Adipose tissue (tissue), 3 donors: ENCODE results near the gene RNF126. TPM values are rescaled to one million over a fixed set of nuclear protein-coding genes. Genes with fewer than 3 reads are reported as not detected.
A peak's percentile ranks its signal among the peaks of the same experiment; 100 is the strongest.
"Not testable (repeated sequence)": the region's sequence is repeated elsewhere in the genome, so short reads cannot be mapped to it uniquely, and the experiment has no call there.

Source experiments
- H3K27ac ChIP-seq: one replicate; pipeline ENCODE4 v1.5.1; 2013; ENCODE audit warnings: low read depth, low read length
- WGBS, 3 donors: extraction: QIAGEN DNeasy Blood & Tissue Kit; methylation state at CpG; one replicate each; pipeline ENCODE4 v1.1.7; 2013; 5-methylcytosine and 5-hydroxymethylcytosine counted together
- polyA plus RNA-seq, 3 donors: library from polyadenylated mRNA; stranded (reverse); fragments of 200-250 nt; gene quantifications; one replicate each; pipeline ENCODE4 v1.2.3, GENCODE V29; 2013
- donor health status: healthy with polysubstance abuse.
- donor health status: Bipolar disorder and iron deficiency.
- donor health status: healthy.

Gene RNF126
- polyA plus RNA-seq: 10 to 100 TPM; 19.1 to 50.0 (median 24.8) TPM

DNA sequence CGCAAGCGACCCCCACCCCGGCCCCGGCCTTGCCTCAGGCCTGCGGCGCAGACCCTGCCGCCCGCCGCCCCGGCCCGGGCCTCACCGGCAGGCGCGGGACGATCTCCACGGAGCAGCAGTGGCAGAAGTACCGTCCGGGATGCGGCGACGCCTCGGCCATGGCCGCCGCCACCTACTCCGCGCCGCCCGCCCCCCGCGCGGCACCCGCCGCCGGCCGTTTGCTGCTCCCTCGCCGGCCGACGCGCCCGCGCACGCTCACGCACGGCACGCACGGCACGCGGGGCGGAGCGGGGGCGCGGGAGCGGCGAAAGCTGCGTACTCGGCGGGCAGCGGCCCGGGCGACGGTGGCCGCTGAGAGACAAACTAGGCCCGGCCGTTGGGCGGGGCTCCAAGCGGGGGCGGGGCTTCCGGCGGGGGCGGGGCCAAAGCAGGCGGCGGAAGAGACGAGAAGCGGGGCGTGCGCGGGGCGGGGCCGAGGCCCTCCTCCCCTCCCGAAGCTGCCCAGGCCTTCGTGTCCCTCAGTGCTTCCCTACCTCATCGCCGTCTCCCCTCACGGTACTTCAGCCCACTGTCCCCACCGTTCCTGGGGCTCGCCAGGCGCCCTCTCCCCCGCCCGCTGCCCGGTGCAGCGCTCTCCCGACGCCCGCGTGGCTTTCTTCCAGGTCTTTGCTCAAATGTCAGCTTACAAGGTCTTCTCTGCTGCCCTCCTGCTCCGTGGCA, at the start of gene RNF126:
RNF126 (minus strand) TSS at position 253 of the 720 bp plus-strand sequence; CDS start at position 160, 93 bp downstream.
- H3K27ac ChIP-seq: peak within 1 kb of the TSS; percentile 55
- 1% methylated on average over 63 to 97 of the region's 97 CpGs for WGBS, 3 donors

DNA sequence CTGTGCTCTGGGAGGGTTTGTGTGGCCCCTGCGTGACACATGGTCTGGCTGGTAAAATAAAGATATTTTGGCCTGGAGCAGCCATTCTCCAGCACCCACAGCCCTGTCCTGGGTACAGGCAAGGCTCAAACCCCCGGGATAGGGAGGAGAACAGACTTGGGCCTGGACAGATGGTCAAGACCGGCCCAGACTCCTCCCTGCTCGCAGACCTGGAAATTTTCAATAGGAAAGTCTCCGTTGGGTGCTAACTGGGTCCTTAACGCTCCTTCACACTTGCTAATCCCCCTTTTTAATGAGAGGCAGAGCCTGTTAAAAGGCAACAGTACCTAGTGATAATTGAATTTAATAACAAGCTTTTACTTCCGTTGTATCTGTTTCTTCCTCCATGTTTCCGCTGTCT, 48.2 kb upstream of the RNF126 start:
- 82% methylated on average over 8 of the region's 8 CpGs for WGBS, 3 donors
- H3K27ac ChIP-seq: no peak overlapping the region

DNA sequence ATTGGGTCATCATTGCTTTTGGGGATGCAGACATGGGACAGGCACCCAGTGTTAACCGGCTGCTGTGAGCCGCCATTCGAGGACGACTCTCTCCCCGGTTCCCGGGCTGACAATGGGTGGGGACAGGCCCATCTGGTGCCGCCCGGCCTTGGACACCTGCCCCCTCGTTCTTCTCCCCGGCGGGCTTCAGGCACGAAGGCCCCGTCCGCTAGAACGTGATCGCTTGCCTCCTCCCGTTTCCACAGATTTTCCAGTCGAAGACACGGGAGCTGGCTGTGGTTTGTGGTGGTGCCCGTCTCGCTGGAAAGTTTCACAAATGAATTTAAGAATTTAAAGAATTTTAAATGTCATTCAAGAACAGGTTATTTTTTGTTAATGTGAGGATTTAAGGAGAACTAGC, 47.8 kb upstream of the RNF126 start:
- 44 to 69% (median 56%) methylated on average over 21 of the region's 21 CpGs for WGBS, 3 donors
- H3K27ac ChIP-seq: no peak overlapping the region

DNA sequence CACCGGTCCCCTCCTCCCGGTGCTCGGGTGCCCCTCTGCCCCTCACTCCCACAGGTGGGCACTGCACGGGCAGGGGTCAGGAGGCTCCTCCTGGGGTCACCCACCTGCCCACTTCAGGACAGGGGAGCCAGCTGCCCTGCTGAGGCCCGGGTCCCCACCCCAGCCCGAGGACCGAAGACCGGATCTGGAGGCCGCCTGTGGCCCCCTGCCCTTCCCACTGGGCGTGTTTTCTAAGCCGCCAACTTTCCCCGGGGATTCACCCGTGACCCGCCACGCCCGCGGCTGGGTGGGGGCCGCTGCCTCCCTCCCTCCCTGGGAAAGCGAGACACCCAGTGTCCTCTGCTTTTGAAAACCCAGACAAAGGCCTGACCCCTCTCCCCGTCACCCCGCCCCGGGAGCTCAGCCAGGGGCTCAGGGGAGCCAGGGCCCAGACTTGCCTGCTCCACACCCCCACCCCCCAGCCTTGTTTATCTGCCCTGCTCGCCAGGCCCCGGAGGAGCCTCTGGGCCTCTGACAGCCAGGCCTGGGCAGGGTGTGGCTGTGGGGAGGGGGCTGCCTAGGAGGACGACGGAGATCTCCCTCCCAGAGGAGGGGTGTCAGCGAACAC, 47.1 kb upstream of the RNF126 start:
- 13 to 32% (median 21%) methylated on average over 22 to 27 of the region's 27 CpGs for WGBS, 3 donors

DNA sequence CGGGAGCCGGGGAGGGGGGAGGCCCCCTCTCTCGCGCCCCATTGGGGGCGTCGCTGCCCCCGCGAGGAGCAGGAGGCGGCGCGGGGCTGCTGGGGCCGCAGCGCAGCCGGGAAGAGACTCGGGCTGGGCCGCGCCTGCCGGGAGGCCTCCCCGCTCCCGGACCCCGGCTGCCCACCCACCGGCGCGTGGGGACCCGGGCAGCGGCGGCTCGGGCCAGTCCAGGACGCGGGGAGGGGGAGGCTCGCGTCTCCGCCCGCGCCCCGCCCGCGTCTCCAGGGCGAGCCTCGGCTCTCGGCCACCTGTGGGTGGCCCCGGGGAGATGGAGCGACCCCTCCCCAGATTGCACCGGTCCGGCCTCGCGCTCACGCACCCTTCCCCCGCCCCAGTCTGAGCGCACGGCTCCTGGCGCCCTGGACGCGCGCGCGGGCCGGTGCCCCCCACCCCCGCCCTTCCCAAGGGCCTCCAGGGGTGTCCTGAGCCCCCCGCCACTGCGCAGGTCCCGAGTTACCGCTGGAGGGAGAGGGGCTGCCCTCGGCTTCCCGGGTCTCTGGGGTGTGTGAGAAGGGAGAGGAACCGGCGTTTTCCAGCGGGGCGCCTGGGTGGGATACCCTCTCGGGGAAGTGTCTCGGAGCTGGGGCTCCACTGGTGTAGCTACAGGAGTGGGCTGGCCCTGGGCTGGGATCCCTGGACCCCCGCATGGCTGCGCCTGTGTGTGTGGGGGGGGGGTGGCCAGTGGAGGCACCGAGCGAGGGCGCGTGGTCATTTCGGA, 46.4 kb upstream of the RNF126 start:
- WGBS, 3 donors: 2 to 9% (median 6%) methylated on average over 32 to 78 of the region's 78 CpGs

More for the DNA sequence above, 47.1 kb upstream of the RNF126 start:
- no peak overlapping the region for H3K27ac ChIP-seq

DNA sequence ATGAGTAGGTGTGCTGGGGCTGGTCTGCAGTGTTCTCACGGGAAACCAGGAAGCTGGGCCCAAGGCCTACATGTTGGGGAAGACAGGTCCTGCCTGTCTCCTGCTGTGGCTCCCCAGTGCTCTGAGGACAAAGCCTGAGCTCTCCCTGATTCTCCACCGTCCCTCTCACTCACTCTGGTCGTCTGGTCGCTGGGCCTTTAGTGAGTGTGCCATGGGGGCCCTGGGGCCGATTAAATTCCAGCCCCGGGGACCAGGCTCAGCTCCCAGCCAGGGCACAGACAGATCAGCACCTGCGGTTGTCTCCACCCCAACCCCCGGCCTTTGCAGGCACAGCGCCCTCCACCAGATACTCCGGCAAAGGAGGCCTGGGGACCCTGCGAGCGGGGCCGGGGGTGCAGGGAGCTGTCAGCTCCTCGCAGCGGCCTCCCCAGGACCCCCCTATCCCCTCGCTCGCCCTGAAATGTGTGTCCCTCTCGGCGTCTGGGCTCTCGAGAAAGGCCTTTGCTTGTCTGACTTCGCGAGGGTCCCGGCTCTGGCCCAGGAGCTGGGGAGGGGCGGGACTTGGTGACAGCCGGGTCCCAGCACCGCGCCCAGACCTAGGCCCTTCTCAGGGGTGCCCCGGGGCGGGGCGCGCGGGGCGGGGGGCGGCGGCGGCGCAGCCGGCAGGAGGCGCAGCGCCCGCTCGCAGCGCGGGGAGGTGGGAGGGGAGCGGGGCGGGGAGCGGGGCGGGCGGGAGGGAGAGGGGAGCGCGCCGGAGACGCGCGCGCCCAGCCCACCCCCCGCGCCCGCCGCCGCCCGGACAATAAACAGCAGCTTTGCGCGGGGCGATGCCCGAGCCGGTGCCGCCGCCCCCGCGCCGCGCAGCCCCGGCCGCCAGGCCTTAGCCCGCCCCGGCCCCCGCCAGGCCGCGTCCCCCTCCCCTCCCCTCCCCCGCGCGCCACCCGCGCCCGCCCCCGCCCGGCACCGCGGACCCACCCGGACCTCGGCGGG, 45.4 kb upstream of the RNF126 start, which contains the start of gene PALM:
PALM (plus strand) TSS at position 782 of the 990 bp plus-strand sequence. CDS start 212 bp downstream, outside the sequence.
- H3K27ac ChIP-seq: no peak within 1 kb of the TSS
- 10 to 19% (median 10%) methylated on average over 32 to 62 of the region's 93 CpGs for WGBS, 3 donors

More for the DNA sequence above, 46.4 kb upstream of the RNF126 start:
- H3K27ac ChIP-seq: no peak overlapping the region

DNA sequence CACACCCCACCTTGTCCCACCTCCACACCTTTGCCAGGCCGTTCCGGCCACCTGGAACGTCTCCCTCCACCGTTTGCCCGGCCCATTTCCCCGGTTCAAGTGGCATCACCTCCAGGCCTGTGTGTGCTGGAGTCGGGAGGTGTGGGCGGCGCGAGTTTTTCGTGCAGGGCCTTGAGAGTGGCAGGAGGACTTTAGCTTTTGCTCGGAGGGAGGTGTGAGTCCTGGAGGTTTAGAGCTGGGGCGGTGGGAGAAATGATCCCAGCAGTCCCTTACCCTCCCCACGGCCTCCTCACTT, 41.4 kb upstream of the RNF126 start:
- WGBS, 3 donors: 25 to 45% (median 31%) methylated on average over 14 of the region's 14 CpGs
- no peak overlapping the region for H3K27ac ChIP-seq

DNA sequence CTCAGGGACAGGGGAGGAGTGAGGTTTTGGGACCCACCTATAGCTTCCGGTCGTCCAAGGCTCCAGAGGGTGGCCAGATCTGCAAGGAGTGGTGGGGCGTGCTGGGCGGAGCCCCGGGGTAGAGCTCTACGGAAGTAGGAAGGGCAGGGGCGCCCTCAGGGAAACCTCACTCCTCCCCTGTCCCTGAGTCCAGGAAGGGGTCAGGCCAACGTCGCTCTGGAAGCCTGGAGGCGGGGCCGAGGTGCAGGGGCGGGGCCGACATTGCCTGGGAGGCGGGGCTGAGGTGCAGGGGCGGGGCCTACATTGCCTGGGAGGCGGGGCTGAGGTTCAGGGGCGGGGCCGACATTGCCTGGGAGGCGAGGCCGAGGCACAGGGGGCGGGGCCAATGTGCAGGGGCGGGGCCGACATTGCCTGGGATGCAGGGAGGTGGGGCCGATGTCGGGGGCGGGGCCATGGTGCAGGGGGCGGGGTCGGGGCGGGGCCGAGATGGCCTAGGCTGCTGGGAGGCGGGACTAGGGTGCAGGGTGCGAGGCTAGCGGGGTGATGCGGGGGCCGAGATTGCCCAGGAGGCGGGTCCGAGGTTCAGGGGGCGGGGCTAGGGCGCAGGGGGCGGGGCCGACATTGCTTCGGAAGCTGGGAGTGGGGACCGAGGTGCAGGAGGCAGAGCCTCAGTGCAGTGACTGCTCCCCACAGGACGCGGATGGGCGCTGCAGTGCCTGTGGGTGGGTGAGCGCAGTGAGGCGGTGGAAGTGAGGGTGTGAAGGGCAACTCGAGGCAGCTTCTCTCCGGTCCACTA, 40.8 kb upstream of the RNF126 start:
- no peak overlapping the region for H3K27ac ChIP-seq
- 7% methylated on average over 29 to 50 of the region's 50 CpGs for WGBS, 3 donors

DNA sequence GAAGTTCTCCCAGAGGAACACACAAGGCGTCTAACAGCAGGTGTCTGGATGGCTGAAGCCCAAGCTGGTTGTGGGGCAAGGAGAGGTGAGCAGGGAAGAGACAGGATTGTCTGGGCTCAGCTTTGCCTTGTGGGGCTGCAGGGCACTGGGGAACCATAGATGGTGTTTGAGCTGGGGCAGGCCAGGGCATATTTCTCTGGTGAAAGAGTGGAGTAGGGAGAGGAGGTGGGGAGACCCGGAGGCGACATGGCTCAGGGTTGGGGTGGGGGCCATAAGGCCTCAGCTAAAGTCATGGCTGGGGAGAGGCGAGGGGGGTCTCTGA, 40.3 kb upstream of the RNF126 start:
- H3K27ac ChIP-seq: no peak overlapping the region
- 22 to 54% (median 28%) methylated on average over 4 of the region's 4 CpGs for WGBS, 3 donors

DNA sequence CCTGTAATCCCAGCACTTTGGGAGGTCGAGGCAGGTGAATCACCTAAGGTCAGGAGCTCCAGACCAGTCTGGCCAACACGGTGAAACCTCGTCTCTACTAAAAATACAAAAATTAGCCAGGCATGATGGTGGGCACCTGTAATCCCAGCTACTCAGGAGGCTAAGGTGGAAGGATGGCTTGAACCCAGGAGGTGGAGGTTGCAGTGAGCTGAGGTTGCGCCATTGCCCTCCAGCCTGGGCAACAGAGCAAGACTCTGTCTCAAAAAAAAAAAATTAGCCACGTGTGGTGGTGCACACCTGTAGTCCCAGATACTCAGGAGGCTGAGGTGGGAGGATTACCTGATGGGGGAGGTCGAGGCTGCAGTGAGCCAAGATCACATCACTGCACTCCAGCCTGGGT, 39.8 kb upstream of the RNF126 start:
- not testable (repeated sequence) for H3K27ac ChIP-seq
- WGBS, 3 donors: 64 to 81% (median 70%) methylated on average over 6 of the region's 6 CpGs

DNA sequence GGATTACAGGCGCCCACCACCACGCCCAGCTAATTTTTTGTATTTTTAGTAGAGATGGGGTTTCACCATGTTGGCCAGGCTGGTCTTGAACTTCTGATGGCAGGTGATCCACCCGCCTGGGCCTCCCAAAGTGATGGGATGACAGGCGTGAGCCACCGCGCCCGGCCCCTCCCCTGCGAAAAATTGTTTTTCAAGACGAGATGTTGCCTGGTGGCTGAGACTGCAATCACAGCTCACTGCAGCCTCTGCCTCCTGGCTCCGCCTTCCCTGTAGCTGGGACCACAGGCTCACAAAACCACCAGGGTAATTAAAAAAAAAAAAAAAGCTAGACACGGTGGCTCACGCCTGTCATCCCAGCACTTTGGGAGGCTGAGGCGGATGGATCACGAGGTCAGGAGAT, 36.9 kb upstream of the RNF126 start:
- H3K27ac ChIP-seq: not testable (repeated sequence)
- 61 to 66% (median 61%) methylated on average over 11 to 13 of the region's 14 CpGs for WGBS, 3 donors

DNA sequence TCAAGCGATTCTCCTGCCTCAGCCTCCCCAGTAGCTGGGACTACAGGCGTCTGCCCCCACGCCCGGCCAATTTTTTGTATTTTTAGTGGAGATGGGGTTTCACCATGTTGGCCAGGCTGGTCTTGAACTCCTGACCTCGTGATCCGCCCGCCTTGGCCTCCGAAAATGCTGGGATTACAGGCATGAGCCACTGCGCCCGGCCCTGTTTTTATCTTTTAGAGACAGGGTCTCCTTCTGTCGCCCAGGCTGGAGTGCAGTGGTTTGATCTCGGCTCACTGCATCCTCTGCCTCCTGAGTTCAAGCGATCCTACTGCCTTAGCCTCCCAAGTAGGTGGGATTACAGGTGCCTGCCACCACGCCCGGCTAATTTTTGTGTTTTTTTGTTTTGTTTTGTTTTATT, 35.5 kb upstream of the RNF126 start:
- not testable (repeated sequence) for H3K27ac ChIP-seq
- WGBS, 3 donors: 81 to 93% (median 92%) methylated on average over 15 of the region's 15 CpGs

DNA sequence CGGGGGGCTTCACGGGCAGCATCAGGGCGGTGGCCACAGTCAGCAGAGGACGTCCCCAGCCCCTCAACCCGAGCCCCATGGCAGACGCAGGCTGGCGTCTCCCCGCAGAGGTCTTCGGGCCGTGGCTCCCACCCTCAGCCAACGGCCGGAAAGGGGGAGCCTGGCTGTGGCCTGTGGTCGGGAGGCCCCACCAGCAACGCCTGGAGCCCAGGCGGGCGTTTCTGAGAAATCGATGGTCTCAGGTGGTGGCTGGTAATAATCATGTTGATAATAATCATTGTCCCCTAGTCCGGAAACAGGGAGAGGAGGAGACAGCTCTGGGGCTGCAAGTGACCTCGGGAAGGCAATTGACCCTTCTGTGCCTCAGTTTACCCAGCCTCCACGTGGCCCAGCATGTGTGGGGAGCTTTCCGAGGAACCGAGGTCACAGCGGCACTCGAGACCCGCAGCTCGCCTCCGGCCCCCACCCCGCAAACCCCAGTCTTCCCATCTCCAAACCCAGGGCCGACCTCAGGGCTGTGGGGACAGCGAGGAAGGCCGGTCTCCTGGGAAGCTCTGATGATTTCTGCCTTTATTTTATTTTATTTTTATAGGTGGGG, 32.4 kb upstream of the RNF126 start, which contains the start of gene PRSS57:
PRSS57 (minus strand) TSS at position 101 of the 598 bp plus-strand sequence; CDS start at position 79, 22 bp downstream.
- whole genome bisulfite sequencing, 3 donors: 30 to 68% (median 51%) methylated on average over 26 to 31 of the region's 31 CpGs
- no peak within 1 kb of the TSS for H3K27ac ChIP-seq

DNA sequence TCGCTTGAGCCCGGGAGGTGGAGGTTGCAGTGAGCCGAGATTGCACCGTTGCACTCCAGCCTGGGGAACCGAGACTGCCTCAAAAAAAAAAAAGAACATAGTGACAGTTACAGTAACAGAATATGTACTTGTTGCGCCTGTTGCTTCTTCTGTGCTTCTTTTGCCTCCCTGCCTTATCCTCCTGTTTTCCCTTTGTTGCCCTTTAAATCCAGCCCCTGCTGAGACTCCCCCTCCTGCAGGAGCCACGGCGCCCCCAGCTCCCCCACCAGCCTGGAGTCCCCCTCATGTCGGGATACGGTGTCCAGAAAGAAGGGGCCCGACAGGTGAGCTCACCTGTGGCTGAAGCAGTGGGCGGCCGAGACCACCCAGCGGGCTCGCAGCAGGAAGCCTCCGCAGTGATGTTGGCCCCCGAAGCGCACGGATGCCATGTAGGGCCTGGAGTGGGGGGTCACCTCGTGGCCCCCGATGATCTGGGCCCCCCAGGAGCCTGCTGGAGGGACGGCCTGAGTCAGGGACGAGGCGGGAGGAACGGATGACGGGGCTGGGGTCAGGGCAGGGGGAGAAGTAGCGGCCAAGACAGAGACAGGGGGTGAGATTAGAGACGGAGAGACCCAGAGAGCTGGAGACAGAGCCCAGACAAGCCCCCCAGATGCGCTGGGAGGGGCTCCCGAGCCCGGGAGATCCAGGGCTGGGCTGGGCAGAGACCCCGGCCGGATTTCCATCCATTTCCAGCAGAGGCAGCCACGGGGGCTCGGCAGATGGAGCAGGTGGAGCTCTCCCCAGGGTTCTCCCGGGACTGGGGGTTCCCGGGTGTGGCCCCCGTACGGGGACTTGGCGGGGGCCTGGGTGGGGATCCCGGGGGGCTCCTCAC, 31.7 kb upstream of the RNF126 start:
- H3K27ac ChIP-seq: no peak overlapping the region
- 27 to 32% (median 27%) methylated on average over 40 to 41 of the region's 41 CpGs for WGBS, 3 donors

DNA sequence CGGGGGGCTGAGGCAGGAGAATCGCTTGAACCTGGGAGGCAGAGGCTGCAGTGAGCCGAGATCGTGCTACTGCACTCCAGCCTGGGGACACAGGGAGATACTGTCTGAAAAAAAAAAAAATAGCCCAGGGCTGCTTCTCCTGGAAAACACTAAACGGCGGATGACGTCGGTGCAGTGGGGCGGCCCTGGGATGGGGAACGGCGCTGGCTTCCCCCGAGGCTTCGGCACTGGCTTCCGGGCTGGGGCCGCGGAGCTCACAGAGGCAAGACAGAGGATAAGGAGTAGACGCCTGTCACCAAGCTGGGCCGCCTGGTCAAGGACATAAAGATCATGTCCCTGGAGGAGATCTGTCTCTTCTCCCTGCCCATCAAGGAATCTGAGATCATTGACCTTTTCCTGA, 27.2 kb upstream of the RNF126 start:
- 60 to 75% (median 65%) methylated on average over 17 to 18 of the region's 18 CpGs for WGBS, 3 donors
- H3K27ac ChIP-seq: no peak overlapping the region

DNA sequence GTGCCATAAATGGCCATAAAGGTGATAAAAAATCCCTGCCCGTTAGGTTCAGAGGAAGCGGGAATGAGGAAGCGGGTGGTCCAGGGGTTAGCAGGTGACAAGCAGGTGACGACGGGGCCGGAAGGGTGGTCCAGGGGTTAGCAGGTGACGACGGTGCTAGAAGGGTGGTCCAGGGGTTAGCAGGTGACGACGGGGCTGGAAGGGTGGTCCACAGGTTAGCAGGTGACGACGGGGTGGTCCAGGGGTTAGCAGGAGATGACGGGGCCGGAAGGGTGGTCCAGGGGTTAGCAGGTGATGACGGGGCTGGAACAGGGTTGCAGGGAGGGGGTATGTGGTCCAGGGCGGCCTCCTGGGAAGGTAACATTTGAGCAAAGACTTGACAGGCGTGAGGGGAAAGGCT, 26.0 kb upstream of the RNF126 start:
- H3K27ac ChIP-seq: no peak overlapping the region
- WGBS, 3 donors: 70 to 84% (median 82%) methylated on average over 12 to 17 of the region's 17 CpGs
